PC-3 (cell line): ENCODE data around the gene LGMN. TPM values are rescaled to one million over a fixed set of nuclear protein-coding genes. Genes with fewer than 3 reads are reported as not detected.

Source experiments
- ATAC-seq: fragments of 200-7000 bp; cut with Tn5 transposase; 2 replicates; pipeline ENCODE4 v1.9.1; 2020; ENCODE audit warnings: mild to moderate bottlenecking, moderate library complexity
- BruUV-seq: library from RNA; stranded (reverse); fragments of 400-500 nt; replicated peaks from 2 replicates; lab custom pipeline; 2021; lab: Mats Ljungman, UMichigan
- CTCF ChIA-PET: fragments of 300-600 bp; sonication (Branson Sonifier 250); formaldehyde crosslinking; loops from one replicate; lab custom pipeline; 2022; ENCODE audit warnings: antibody characterized with exemption; lab: Charles Lee
- POLR2A ChIA-PET: fragments of 300-600 bp; sonication (Branson Sonifier 250); formaldehyde crosslinking; loops from one replicate; lab custom pipeline; 2022; ENCODE audit warnings: antibody characterized with exemption; ENCODE audit not compliant: unreplicated experiment; lab: Charles Lee
- DNase-seq: peaks from one replicate; pipeline ENCODE4 v3.0.0-alpha.2; 2015
- H2AFZ ChIP-seq: fragments of 300-600 bp; sonication (generic); 2 replicates; pipeline ENCODE4 v1.6.0; 2016; ENCODE audit warnings: antibody characterized with exemption, low read length
- H3F3A ChIP-seq: fragments of 300-600 bp; sonication (generic); one replicate; pipeline ENCODE4 v1.6.0; 2017; ENCODE audit warnings: antibody characterized with exemption, low read length, control low read depth, mild to moderate bottlenecking; ENCODE audit not compliant: unreplicated experiment
- H3K27ac ChIP-seq: fragments of 300-600 bp; sonication (generic); 2 replicates; pipeline ENCODE4 v1.5.1; 2016; ENCODE audit warnings: mild to moderate bottlenecking, low read length
- H3K27me3 ChIP-seq: fragments of 300-600 bp; sonication (generic); 2 replicates; pipeline ENCODE4 v1.6.1; 2016; ENCODE audit warnings: low read length, mixed read lengths
- H3K36me3 ChIP-seq: fragments of 300-600 bp; sonication (generic); 2 replicates; pipeline ENCODE4 v1.6.1; 2016; ENCODE audit warnings: low read depth, mixed run types, low read length, mixed read lengths
- H3K4me1 ChIP-seq: fragments of 300-600 bp; sonication (generic); 2 replicates; pipeline ENCODE4 v1.5.1; 2016; ENCODE audit warnings: low read length; ENCODE audit not compliant: insufficient read depth
- H3K4me2 ChIP-seq: fragments of 300-600 bp; sonication (generic); 2 replicates; pipeline ENCODE4 v1.6.0; 2016; ENCODE audit warnings: low read length
- H3K4me3 ChIP-seq: fragments of 300-600 bp; sonication (generic); 2 replicates; pipeline ENCODE4 v1.5.1; 2016; ENCODE audit warnings: mild to moderate bottlenecking, low read length, mixed read lengths
- H3K79me2 ChIP-seq: fragments of 300-600 bp; sonication (generic); 2 replicates; pipeline ENCODE4 v1.6.1; 2017; ENCODE audit warnings: low read length, mixed read lengths
- H3K9ac ChIP-seq: fragments of 300-600 bp; sonication (generic); 2 replicates; pipeline ENCODE4 v1.6.0; 2016; ENCODE audit warnings: mild to moderate bottlenecking, low read length
- H3K9me2 ChIP-seq: fragments of 300-600 bp; sonication (generic); replicated peaks from 2 replicates; pipeline ENCODE4 v1.6.1; 2016; ENCODE audit warnings: mixed run types, low read length, mixed read lengths
- H3K9me3 ChIP-seq: fragments of 300-600 bp; sonication (generic); 2 replicates; pipeline ENCODE4 v1.6.1; 2016; ENCODE audit warnings: low read length, mixed read lengths
- H4K20me1 ChIP-seq: fragments of 300-600 bp; sonication (generic); 2 replicates; pipeline ENCODE4 v1.6.1; 2016; ENCODE audit warnings: low read length, mixed read lengths
- EZH2 ChIP-seq: fragments of 300-600 bp; sonication (generic); IDR thresholded peaks from one replicate; pipeline ENCODE4 v1.6.1; 2017; ENCODE audit warnings: antibody characterized with exemption, mild to moderate bottlenecking, low read length; ENCODE audit not compliant: unreplicated experiment
- EZH2phosphoT487 ChIP-seq: fragments of 300-600 bp; sonication (generic); IDR thresholded peaks from 2 replicates; pipeline ENCODE4 v1.6.1; 2018; ENCODE audit warnings: mild to moderate bottlenecking, antibody characterized with exemption, low read length, borderline replicate concordance
- intact Hi-C: fragments of 100-400 bp; cut with micrococcal nuclease; formaldehyde crosslinking; loops from 2 replicates; pipeline ENCODE4 v1.9.0; 2023
- total RNA-seq: library from RNA; depleted of rRNA; stranded (reverse); fragments of >200 nt; gene quantifications from 2 replicates; pipeline ENCODE4 v1.2.3, GENCODE V29; 2014
- TF ChIP-seq, protein P1 (sequence below): fragments of 300-600 bp; sonication (generic); conservative IDR thresholded peaks from 2 replicates; pipeline ENCODE4 v1.5.1; 2017; ENCODE audit warnings: antibody characterized with exemption, low read depth, mild to moderate bottlenecking, low read length

LGMN gene
- total RNA-seq, 1 experiment from 2014 or later, result 46.8 TPM

- DNase-seq (peak; percentile 85), ATAC-seq (peak; percentile 93)
- BruUV-seq, result no TSS peak
- intact Hi-C loops, result loop anchor here (1.0 to 10.0 kb wide), 4 partner anchors 36 to 179 kb away; partner anchors contain the start of gene LGMN
- Histone ChIP-seq H3K9me3 (peaks cover 5% of the 10 kb centered on the region; the same call in 1 of the 2 replicates), H3K9me2 (no peaks in the 10 kb centered on the region), H3K79me2 (no peaks in the 10 kb centered on the region), H3F3A (no peaks in the 10 kb centered on the region), H3K4me2 (peak overlapping the region; percentile 62; the same call in 1 of the 2 replicates), H3K4me3 (no peak overlapping the region), H3K27me3 (no peaks in the 10 kb centered on the region), H3K4me1 (peaks cover 26% of the 10 kb centered on the region), H3K27ac (peak overlapping the region; percentile 53; the same call in 1 of the 2 replicates), H2AFZ (peak overlapping the region; percentile 38), H4K20me1 (no peaks in the 10 kb centered on the region), H3K9ac (no peak overlapping the region), H3K36me3 (no peaks in the 10 kb centered on the region; the same call in 1 of the 2 replicates)
- CTCF ChIA-PET, result interaction anchor here (0.5 to 0.6 kb wide), 5 partner anchors 58 to 1258 kb away, joined by 3 to 11 read pairs (median 3); no protein-coding TSS in a partner anchor
- no peak for TF ChIP-seq EZH2
- no peak for TF ChIP-seq EZH2phosphoT487
- TF ChIP-seq, protein P1, sequence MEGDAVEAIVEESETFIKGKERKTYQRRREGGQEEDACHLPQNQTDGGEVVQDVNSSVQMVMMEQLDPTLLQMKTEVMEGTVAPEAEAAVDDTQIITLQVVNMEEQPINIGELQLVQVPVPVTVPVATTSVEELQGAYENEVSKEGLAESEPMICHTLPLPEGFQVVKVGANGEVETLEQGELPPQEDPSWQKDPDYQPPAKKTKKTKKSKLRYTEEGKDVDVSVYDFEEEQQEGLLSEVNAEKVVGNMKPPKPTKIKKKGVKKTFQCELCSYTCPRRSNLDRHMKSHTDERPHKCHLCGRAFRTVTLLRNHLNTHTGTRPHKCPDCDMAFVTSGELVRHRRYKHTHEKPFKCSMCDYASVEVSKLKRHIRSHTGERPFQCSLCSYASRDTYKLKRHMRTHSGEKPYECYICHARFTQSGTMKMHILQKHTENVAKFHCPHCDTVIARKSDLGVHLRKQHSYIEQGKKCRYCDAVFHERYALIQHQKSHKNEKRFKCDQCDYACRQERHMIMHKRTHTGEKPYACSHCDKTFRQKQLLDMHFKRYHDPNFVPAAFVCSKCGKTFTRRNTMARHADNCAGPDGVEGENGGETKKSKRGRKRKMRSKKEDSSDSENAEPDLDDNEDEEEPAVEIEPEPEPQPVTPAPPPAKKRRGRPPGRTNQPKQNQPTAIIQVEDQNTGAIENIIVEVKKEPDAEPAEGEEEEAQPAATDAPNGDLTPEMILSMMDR, result peak; percentile 83
- POLR2A ChIA-PET, result no interaction called here
These were observed 35.5 kb upstream of the LGMN start for GRCh38 chr14:92783813-92784431.

- no peaks in the 10 kb centered on the region for H3K27me3 ChIP-seq
- ATAC-seq (no peak), DNase-seq (no peak)
- no peaks in the 10 kb centered on the region for H3K79me2 ChIP-seq
- no peak overlapping the region for H3K4me3 ChIP-seq
- no peak overlapping the region for H3K4me2 ChIP-seq
- no peaks in the 10 kb centered on the region; the same call in 1 of the 2 replicates for H3K9me3 ChIP-seq
- H3K4me1 ChIP-seq, result peaks cover 25% of the 10 kb centered on the region
- H3F3A ChIP-seq, result no peaks in the 10 kb centered on the region
- intact Hi-C loops, result loop anchor here (10.0 kb wide), 1 partner anchor 177 kb away; no protein-coding TSS in a partner anchor
- no peak overlapping the region for H3K27ac ChIP-seq
- BruUV-seq, result no TSS peak
- H3K36me3 ChIP-seq, result no peaks in the 10 kb centered on the region
- CTCF ChIA-PET, result no interaction called here
- H3K9ac ChIP-seq, result no peak overlapping the region
- no peaks in the 10 kb centered on the region for H3K9me2 ChIP-seq
- POLR2A ChIA-PET, result no interaction called here
- H2AFZ ChIP-seq, result no peak overlapping the region
- TF ChIP-seq EZH2phosphoT487, result no peak
- TF ChIP-seq, protein P1, result no peak
- TF ChIP-seq EZH2, result no peak
- no peaks in the 10 kb centered on the region for H4K20me1 ChIP-seq
These were observed 32.9 kb upstream of the LGMN start for GRCh38 chr14:92781350-92781749.
